WTC11 (cell line): ENCODE data around the gene ANGPTL2. TPM values are rescaled to one million over a fixed set of nuclear protein-coding genes. Genes with fewer than 3 reads are reported as not detected.

Experiments
- ATAC-seq: fragments of 200-7000 bp; cut with Tn5 transposase; 2 replicates; pipeline ENCODE4 v1.10.0; 2021; ENCODE audit warnings: mild to moderate bottlenecking, moderate library complexity
- CTCF ChIA-PET: fragments of 300-600 bp; sonication (Branson Sonifier 250); formaldehyde crosslinking; loops from one replicate; lab custom pipeline; 2021; ENCODE audit warnings: antibody characterized with exemption; lab: Charles Lee
- POLR2A ChIA-PET: fragments of 350-600 bp; sonication (Branson Sonifier 250); formaldehyde crosslinking; loops from one replicate; lab custom pipeline; 2021; ENCODE audit warnings: antibody characterized with exemption; lab: Charles Lee
- DNase-seq: peaks from one replicate; pipeline ENCODE4 v3.0.0; 2021; ENCODE audit warnings: low spot score
- H3K27ac Mint-ChIP-seq: 2 replicates; pipeline ENCODE4 v1.8.0; 2021; ENCODE audit warnings: mixed read lengths
- H3K27me3 Mint-ChIP-seq: 2 replicates; pipeline ENCODE4 v1.8.0; 2021; ENCODE audit warnings: low read depth, mild to moderate bottlenecking, moderate library complexity, mixed read lengths
- H3K36me3 Mint-ChIP-seq: 2 replicates; pipeline ENCODE4 v1.8.0; 2021; ENCODE audit warnings: mixed read lengths
- H3K4me1 Mint-ChIP-seq: 2 replicates; pipeline ENCODE4 v1.8.0; 2022; ENCODE audit warnings: mixed read lengths
- H3K4me3 Mint-ChIP-seq: 2 replicates; pipeline ENCODE4 v1.8.0; 2021; ENCODE audit warnings: mild to moderate bottlenecking, moderate library complexity, mixed read lengths
- H3K9me3 Mint-ChIP-seq: 2 replicates; pipeline ENCODE4 v1.8.0; 2021; ENCODE audit warnings: mixed read lengths
- CTCF ChIP-seq: fragments of 200-600 bp; IDR thresholded peaks from 2 replicates; pipeline ENCODE4 v1.8.0; 2022; ENCODE audit warnings: antibody characterized with exemption
- E2F5 ChIP-seq: sonication (generic); formaldehyde crosslinking; IDR thresholded peaks from 2 replicates; pipeline ENCODE4 v1.8.1; 2022; ENCODE audit warnings: mild to moderate bottlenecking, moderate library complexity, missing genetic modification reagents
- GTF2I ChIP-seq: fragments of 250-450 bp; sonication (Bioruptor Pico); conservative IDR thresholded peaks from 2 replicates; pipeline ENCODE4 v1.4.0; 2021; ENCODE audit warnings: mild to moderate bottlenecking
- HMGA2 ChIP-seq: fragments of 250-450 bp; sonication (Bioruptor Pico); IDR thresholded peaks from 2 replicates; pipeline ENCODE4 v1.4.0; 2021; ENCODE audit warnings: mild to moderate bottlenecking, moderate library complexity
- MYBL2 ChIP-seq: sonication (generic); formaldehyde crosslinking; IDR thresholded peaks from 2 replicates; pipeline ENCODE4 v1.8.1; 2023; ENCODE audit warnings: mild to moderate bottlenecking, moderate library complexity, missing genetic modification reagents
- PRRX2 ChIP-seq: fragments of 250-450 bp; sonication (Bioruptor Pico); IDR thresholded peaks from 2 replicates; pipeline ENCODE4 v1.8.0; 2021; ENCODE audit warnings: mild to moderate bottlenecking
- SMAD4 ChIP-seq: sonication (generic); formaldehyde crosslinking; IDR thresholded peaks from 2 replicates; pipeline ENCODE4 v1.8.0; 2022; ENCODE audit warnings: mild to moderate bottlenecking, missing genetic modification reagents
- SP1 ChIP-seq: sonication (generic); formaldehyde crosslinking; conservative IDR thresholded peaks from 2 replicates; pipeline ENCODE4 v1.8.1; 2022; ENCODE audit warnings: missing genetic modification reagents
- TCF7 ChIP-seq: sonication (generic); formaldehyde crosslinking; IDR thresholded peaks from 2 replicates; pipeline ENCODE4 v1.8.0; 2022; ENCODE audit warnings: mild to moderate bottlenecking, low read depth, missing genetic modification reagents, moderate library complexity
- TEAD1 ChIP-seq: sonication (generic); formaldehyde crosslinking; IDR thresholded peaks from 2 replicates; pipeline ENCODE4 v1.8.0; 2022; ENCODE audit warnings: mild to moderate bottlenecking, missing genetic modification reagents
- total RNA-seq: library from RNA; stranded (reverse); gene quantifications from 3 replicates; pipeline ENCODE4 v1.2.3, GENCODE V29; 2021
- TF ChIP-seq, protein P1 (sequence below): sonication (generic); formaldehyde crosslinking; IDR thresholded peaks from 2 replicates; pipeline ENCODE4 v1.8.1; 2022; ENCODE audit warnings: low read depth, mild to moderate bottlenecking, moderate library complexity, missing genetic modification reagents, borderline replicate concordance
- TF ChIP-seq, protein P2 (sequence below): fragments of 250-450 bp; sonication (Bioruptor Pico); conservative IDR thresholded peaks from 2 replicates; pipeline ENCODE4 v1.9.0; 2021; ENCODE audit warnings: mild to moderate bottlenecking
- TF ChIP-seq, protein P3 (sequence below): sonication (generic); formaldehyde crosslinking; conservative IDR thresholded peaks from 2 replicates; pipeline ENCODE4 v1.8.1; 2022; ENCODE audit warnings: mild to moderate bottlenecking, missing genetic modification reagents
- TF ChIP-seq, protein P4 (sequence below): sonication (generic); formaldehyde crosslinking; IDR thresholded peaks from 2 replicates; pipeline ENCODE4 v1.8.1; 2022; ENCODE audit warnings: missing genetic modification reagents, borderline replicate concordance

ANGPTL2 gene
- total RNA-seq, 1 experiment from 2014 or later: 4.5 TPM

DNA sequence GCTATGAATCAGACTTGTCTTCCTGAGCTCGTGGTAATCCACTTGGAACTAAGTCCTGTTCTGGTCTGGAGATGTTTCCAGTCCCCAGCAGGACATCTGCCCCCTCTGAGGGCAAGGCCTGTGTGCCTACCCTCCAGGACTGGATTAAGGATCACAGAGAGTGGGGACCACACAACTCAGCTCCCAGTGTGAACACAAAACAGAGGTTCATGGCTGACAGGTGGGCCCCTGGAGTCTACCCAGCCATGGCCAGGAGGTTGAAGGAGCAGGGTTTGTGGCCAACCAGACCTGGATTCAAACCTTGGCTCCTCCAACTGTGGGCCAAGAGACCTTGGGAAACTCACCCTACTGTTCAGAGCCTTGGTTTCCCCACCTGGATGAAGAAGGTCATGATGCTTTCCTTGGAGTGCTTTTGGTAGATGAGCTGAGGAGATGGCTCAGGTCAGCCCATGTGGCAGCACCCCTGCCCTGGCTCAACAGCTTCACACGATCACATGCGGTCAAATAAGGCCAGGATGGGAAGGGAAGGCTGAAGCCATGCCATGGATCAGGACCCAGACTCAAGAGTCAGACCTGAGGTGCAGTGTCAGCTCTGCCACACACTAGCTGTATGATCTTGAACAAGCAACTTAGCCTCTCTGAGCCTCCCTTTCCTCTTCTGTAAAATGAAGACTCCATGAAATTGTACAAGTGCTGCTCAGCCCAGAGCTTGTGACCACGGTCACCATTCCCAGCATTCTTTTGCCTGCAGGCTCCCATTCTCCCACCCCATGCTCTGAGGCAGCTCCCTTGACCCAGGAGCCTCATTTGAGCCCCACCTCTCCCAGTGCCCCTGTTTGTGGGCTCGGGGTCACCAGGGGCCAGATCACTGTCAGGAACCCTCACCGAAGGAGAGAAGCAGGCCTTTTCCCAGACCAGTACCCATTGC is 27.3 kb upstream of the ANGPTL2 start (continued):
- TF ChIP-seq, protein P1, sequence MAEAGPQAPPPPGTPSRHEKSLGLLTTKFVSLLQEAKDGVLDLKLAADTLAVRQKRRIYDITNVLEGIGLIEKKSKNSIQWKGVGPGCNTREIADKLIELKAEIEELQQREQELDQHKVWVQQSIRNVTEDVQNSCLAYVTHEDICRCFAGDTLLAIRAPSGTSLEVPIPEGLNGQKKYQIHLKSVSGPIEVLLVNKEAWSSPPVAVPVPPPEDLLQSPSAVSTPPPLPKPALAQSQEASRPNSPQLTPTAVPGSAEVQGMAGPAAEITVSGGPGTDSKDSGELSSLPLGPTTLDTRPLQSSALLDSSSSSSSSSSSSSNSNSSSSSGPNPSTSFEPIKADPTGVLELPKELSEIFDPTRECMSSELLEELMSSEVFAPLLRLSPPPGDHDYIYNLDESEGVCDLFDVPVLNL (CRISPR knock-in tag): no peak
- TF ChIP-seq TEAD1 (CRISPR knock-in tag) (no peak), GTF2I (no peak), CTCF (no peak), SP1 (no peak), HMGA2 (CRISPR knock-in tag) (no peak), PRRX2 (CRISPR knock-in tag) (no peak), SMAD4 (CRISPR knock-in tag) (no peak), MYBL2 (no peak)
- TF ChIP-seq, protein P2, sequence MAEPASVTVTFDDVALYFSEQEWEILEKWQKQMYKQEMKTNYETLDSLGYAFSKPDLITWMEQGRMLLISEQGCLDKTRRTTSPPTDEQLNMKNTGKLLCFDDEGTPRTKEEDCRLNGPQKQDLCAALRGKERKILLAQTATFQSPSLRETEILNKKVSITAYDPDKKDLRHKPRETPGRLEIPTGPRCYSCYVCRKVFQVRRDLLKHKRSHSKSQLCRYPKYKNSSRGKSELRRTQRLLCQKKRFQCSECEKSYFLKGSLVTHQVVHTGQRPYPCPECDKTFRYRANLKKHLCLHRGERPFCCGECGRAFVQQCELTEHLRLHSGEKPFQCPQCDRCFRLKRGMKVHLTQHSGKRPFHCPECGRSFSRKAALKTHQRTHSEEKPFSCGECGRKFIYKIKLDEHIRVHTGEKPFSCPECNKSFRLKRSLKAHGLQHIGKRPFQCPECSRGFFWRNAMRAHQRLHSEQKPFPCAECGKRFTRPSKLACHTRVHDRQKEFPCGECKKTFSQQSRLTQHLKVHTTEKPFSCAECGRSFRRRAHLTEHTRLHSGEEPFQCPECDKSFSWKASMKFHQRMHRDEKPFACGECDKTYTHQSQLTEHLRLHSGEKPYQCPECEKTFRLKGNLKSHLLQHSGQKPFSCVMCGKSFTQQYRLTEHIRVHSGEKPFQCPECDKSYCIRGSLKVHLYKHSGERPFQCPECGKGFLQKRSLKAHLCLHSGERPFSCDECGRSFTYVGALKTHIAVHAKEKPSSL (CRISPR knock-in tag): no peak

GRCh38 chr9:127149010-127149409 is 26.6 kb upstream of the ANGPTL2 start:
- ChIA-PET CTCF (interaction anchor here (1.1 to 1.5 kb wide), 2 partner anchors 10 to 11 kb away, joined by 3 read pairs; no protein-coding TSS in a partner anchor), POLR2A (no interaction called here)
- H3K27ac Mint-ChIP-seq: no peak overlapping the region
- H3K27me3 Mint-ChIP-seq: no peaks in the 10 kb centered on the region
- H3K4me3 Mint-ChIP-seq: no peak overlapping the region
- TF ChIP-seq, protein P2 (CRISPR knock-in tag): no peak
- TF ChIP-seq TCF7 (CRISPR knock-in tag) (no peak), E2F5 (CRISPR knock-in tag) (no peak)
- TF ChIP-seq, protein P3, sequence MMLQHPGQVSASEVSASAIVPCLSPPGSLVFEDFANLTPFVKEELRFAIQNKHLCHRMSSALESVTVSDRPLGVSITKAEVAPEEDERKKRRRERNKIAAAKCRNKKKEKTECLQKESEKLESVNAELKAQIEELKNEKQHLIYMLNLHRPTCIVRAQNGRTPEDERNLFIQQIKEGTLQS (CRISPR knock-in tag): no peak
- TF ChIP-seq, protein P4, sequence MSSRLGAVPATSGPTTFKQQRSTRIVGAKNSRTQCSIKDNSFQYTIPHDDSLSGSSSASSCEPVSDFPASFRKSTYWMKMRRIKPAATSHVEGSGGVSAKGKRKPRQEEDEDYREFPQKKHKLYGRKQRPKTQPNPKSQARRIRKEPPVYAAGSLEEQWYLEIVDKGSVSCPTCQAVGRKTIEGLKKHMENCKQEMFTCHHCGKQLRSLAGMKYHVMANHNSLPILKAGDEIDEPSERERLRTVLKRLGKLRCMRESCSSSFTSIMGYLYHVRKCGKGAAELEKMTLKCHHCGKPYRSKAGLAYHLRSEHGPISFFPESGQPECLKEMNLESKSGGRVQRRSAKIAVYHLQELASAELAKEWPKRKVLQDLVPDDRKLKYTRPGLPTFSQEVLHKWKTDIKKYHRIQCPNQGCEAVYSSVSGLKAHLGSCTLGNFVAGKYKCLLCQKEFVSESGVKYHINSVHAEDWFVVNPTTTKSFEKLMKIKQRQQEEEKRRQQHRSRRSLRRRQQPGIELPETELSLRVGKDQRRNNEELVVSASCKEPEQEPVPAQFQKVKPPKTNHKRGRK (CRISPR knock-in tag): no peak
- no peak for ATAC-seq
- H3K4me1 Mint-ChIP-seq: no peaks in the 10 kb centered on the region
- H3K9me3 Mint-ChIP-seq: peaks cover 5% of the 10 kb centered on the region
- DNase-seq: no peak
- no peaks in the 10 kb centered on the region for H3K36me3 Mint-ChIP-seq
